GM20431 (cell line): Measurements from ENCODE around the gene SLC25A30.

ENCODE experiments used
- in situ Hi-C: fragments of 300-500 bp; cut with MseI, MboI; formaldehyde crosslinking; loops from one replicate; pipeline ENCODE4 v1.15.0; 2020; ENCODE audit warnings: low sequenced_read_pairs; ENCODE audit not compliant: unreplicated experiment

SLC25A30 gene

GRCh38 chr13:45417790-45418534 lies at the start of gene SLC25A30:
Gene SLC25A30, minus strand, starts transcription at chr13:45418373. Its CDS starts 6,948 bp downstream, at chr13:45411425.
- in situ Hi-C loops, result no loop called here

- in situ Hi-C loops, result no loop called here
Observed at GRCh38 chr13:45466359-45466758, 48.2 kb upstream of the SLC25A30 start.

- in situ Hi-C loops, result no loop called here
Observed at GRCh38 chr13:45464687-45465453, 46.7 kb upstream of the SLC25A30 start, which contains the start of gene COG3. Gene COG3, plus strand, starts transcription at chr13:45464939. Its CDS starts 98 bp downstream, at chr13:45465037.

GRCh38 chr13:45464141-45464686 lies 46.0 kb upstream of the SLC25A30 start:
- in situ Hi-C loops, result no loop called here

GRCh38 chr13:45456196-45456972 lies 38.2 kb upstream of the SLC25A30 start:
- in situ Hi-C loops, result no loop called here

- in situ Hi-C loops, result no loop called here
Observed at GRCh38 chr13:45454204-45454603, 36.0 kb upstream of the SLC25A30 start.

GRCh38 chr13:45451282-45451681 lies 33.1 kb upstream of the SLC25A30 start:
- in situ Hi-C loops, result no loop called here

- in situ Hi-C loops, result no loop called here
Observed at GRCh38 chr13:45448965-45449559, 30.9 kb upstream of the SLC25A30 start.

- in situ Hi-C loops, result no loop called here
Observed at GRCh38 chr13:45447050-45447661, 29.0 kb upstream of the SLC25A30 start.

GRCh38 chr13:45446181-45446580 lies 28.0 kb upstream of the SLC25A30 start:
- in situ Hi-C loops, result no loop called here

- in situ Hi-C loops, result no loop called here
Observed at GRCh38 chr13:45445053-45445452, 26.9 kb upstream of the SLC25A30 start.

- in situ Hi-C loops, result no loop called here
Observed at GRCh38 chr13:45441633-45442032, 23.5 kb upstream of the SLC25A30 start.

GRCh38 chr13:45439781-45440462 lies 21.7 kb upstream of the SLC25A30 start:
- in situ Hi-C loops, result no loop called here

GRCh38 chr13:45439008-45439407 lies 20.8 kb upstream of the SLC25A30 start:
- in situ Hi-C loops, result no loop called here

GRCh38 chr13:45437947-45438346 lies 19.8 kb upstream of the SLC25A30 start:
- in situ Hi-C loops, result no loop called here

GRCh38 chr13:45436953-45437352 lies 18.8 kb upstream of the SLC25A30 start:
- in situ Hi-C loops, result no loop called here

- in situ Hi-C loops, result no loop called here
Observed at GRCh38 chr13:45436332-45436731, 18.2 kb upstream of the SLC25A30 start.

GRCh38 chr13:45434556-45435371 lies 16.6 kb upstream of the SLC25A30 start:
- in situ Hi-C loops, result no loop called here
